Uterus (tissue), 4 donors: ENCODE data around the gene CDC37. TPM values are rescaled to one million over a fixed set of nuclear protein-coding genes. Genes with fewer than 3 reads are reported as not detected.

ENCODE experiments used
- DNase-seq, 2 donors: peaks; one replicate each; pipeline ENCODE4 v3.0.0-alpha.2; 2019 to 2020
- H3K27ac ChIP-seq, 2 donors: fragments of 200-600 bp; sonication (generic); 1 replicate in 1 of 2; 2 replicates in 1 of 2; pipeline ENCODE4 v1.5.1; 2016 to 2018
- H3K27me3 ChIP-seq, 2 donors: fragments of 200-600 bp; sonication (generic); one replicate each; pipeline ENCODE4 v1.5.1; 2018 to 2019; ENCODE audit warnings: control low read depth in 1 of 2
- H3K36me3 ChIP-seq, 2 donors: fragments of 200-600 bp; sonication (generic); one replicate each; pipeline ENCODE4 v1.5.1; 2019; ENCODE audit warnings: control low read depth in 1 of 2
- H3K4me1 ChIP-seq, 2 donors: fragments of 200-600 bp; sonication (generic); one replicate each; pipeline ENCODE4 v1.5.1; 2018 to 2019; ENCODE audit warnings: control low read depth in 1 of 2
- H3K4me3 ChIP-seq, 2 donors: fragments of 200-600 bp; sonication (generic); 1 replicate in 1 of 2; 2 replicates in 1 of 2; pipeline ENCODE4 v1.5.1; 2018 to 2019; ENCODE audit warnings: mild to moderate bottlenecking in 1 of 2
- H3K9me3 ChIP-seq, 2 donors: fragments of 200-600 bp; sonication (generic); one replicate each; pipeline ENCODE4 v1.5.1; 2019; ENCODE audit warnings: control low read depth in 1 of 2
- CTCF ChIP-seq, 4 experiments: fragments of 200-600 bp in 2 of 4; fragments of 450-650 bp in 2 of 4; sonication (generic) in 2 of 4; IDR thresholded peaks; one replicate each; pipeline ENCODE4 v1.5.1; 2016 to 2019; ENCODE audit warnings: antibody characterized with exemption in 4 of 4, mild to moderate bottlenecking in 2 of 4, moderate library complexity in 1 of 4
- POLR2A ChIP-seq, 2 donors: fragments of 450-650 bp; IDR thresholded peaks; one replicate each; pipeline ENCODE4 v1.6.1; 2016; ENCODE audit warnings: antibody characterized with exemption in 2 of 2, mild to moderate bottlenecking in 1 of 2, moderate library complexity in 1 of 2
- intact Hi-C: fragments of 100-400 bp; cut with DNase I; formaldehyde crosslinking; loops from one replicate; pipeline ENCODE4 v1.15.1; 2023; ENCODE audit warnings: low total_unique reads
- total RNA-seq, 4 donors: library from RNA; depleted of rRNA in 3 of 4; stranded (reverse); fragments of >200 nt in 3 of 4; gene quantifications; one replicate each; pipeline versions ENCODE4 v1.1.0 to v1.2.4, GENCODE V29; 2014 to 2023
- donor health status: DM: yes; HTN: yes; CAD: no.

The CDC37 gene
- total RNA-seq, 4 donors from 2014 or later = 41.5 to 163 (median 129) TPM

- TF ChIP-seq POLR2A (IDR thresholded peaks at IDR 0.05) (no peak), CTCF (IDR thresholded peaks at IDR 0.05) (no peak)
- Histone ChIP-seq H3K9me3 (no peaks in the 10 kb centered on the region), H3K36me3 (no peaks in the 10 kb centered on the region), H3K4me1 (peaks cover 0 to 35% of the 10 kb centered on the region in 2 donors), H3K4me3 (no peak overlapping the region), H3K27ac (no peak overlapping the region), H3K27me3 (peaks cover 38 to 47% of the 10 kb centered on the region in 2 donors)
- no peak for DNase-seq
- intact Hi-C loops = no loop called here
These were observed 16.5 kb upstream of the CDC37 start for GRCh38 chr19:10419646-10420443.

GRCh38 chr19:10419200-10419645, 15.9 kb upstream of the CDC37 start:
- intact Hi-C loops = no loop called here
- no peak for DNase-seq
- H3K4me3 ChIP-seq = no peak overlapping the region

GRCh38 chr19:10418485-10419199, 15.3 kb upstream of the CDC37 start:
- Histone ChIP-seq H3K9me3 (no peaks in the 10 kb centered on the region), H3K36me3 (no peaks in the 10 kb centered on the region), H3K4me3 (no peak overlapping the region), H3K27ac (no peak overlapping the region), H3K27me3 (peaks cover 33 to 39% of the 10 kb centered on the region in 2 donors), H3K4me1 (peaks cover 0 to 32% of the 10 kb centered on the region in 2 donors)
- DNase-seq = no peak
- intact Hi-C loops = no loop called here
- TF ChIP-seq CTCF (IDR thresholded peaks at IDR 0.05) (no peak), POLR2A (IDR thresholded peaks at IDR 0.05) (no peak)

More at GRCh38 chr19:10419200-10419645, 15.9 kb upstream of the CDC37 start:
- Histone ChIP-seq H3K9me3 (no peaks in the 10 kb centered on the region), H3K36me3 (no peaks in the 10 kb centered on the region), H3K27ac (no peak overlapping the region), H3K4me1 (peaks cover 0 to 35% of the 10 kb centered on the region in 2 donors), H3K27me3 (peaks cover 33 to 45% of the 10 kb centered on the region in 2 donors)
- TF ChIP-seq POLR2A (IDR thresholded peaks at IDR 0.05) = no peak
- TF ChIP-seq CTCF (IDR thresholded peaks at IDR 0.05) = no peak

GRCh38 chr19:10418235-10418484, 14.8 kb upstream of the CDC37 start:
- Histone ChIP-seq H3K27ac (no peak overlapping the region), H3K4me1 (peaks cover 0 to 32% of the 10 kb centered on the region in 2 donors), H3K36me3 (no peaks in the 10 kb centered on the region), H3K27me3 (peaks cover 33 to 34% of the 10 kb centered on the region in 2 donors), H3K9me3 (no peaks in the 10 kb centered on the region), H3K4me3 (no peak overlapping the region)
- TF ChIP-seq POLR2A (IDR thresholded peaks at IDR 0.05) (no peak), CTCF (IDR thresholded peaks at IDR 0.05) (no peak)
- intact Hi-C loops = no loop called here
- DNase-seq = no peak
